Measurements from ENCODE around the gene OLFM1. TPM values are rescaled to one million over a fixed set of nuclear protein-coding genes. Genes with fewer than 3 reads are reported as not detected.

OLFM1 gene
- total RNA-seq, 1 experiment from 2014 or later = 3.5 TPM

DNA sequence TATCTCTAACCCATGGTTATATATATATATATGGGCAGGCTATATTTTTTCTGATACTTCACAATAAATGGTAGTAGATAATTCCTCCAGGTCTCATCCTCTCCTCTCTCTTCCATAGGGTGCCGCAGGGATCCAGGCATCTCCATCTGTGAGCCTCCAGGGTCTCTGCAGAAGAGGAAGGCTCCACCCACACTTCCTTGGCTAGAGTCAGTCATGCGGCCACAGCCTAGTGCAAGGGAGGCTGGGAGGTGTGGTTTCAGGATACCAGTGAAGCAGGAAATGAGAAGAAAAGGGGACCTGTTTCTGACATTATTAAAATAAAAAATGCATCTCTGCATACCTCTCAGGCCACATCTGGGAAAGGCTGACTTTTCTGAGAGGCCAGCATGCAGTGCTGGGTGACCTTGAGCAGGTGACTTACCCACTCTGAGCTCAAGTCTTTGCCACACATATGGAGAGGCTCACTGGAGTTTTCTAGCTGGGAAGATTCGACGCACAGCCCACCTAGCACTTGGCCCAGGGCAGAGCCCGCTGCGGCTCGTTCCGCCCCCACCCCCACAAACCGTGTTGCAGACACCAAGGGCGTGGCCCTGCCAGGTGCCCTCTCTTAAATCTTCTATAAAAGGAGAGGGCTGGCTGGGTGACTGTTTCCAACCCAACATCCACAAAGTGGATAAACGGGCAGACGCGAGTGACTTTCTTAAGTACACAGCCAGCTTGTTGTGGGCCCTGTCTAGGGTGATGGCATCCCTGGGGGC is 47.9 kb downstream of the OLFM1 start:
- no peak overlapping the region for H3K27ac ChIP-seq (ENCODE audit: low read depth, low read length)
- H3K9me2 ChIP-seq (ENCODE audit: insufficient read depth) = no peaks in the 10 kb centered on the region
- H3K79me2 ChIP-seq (ENCODE audit: insufficient read depth, low read length) = no peaks in the 10 kb centered on the region
- BruUV-seq (replicated peaks) = no TSS peak
- H3K9me3 ChIP-seq (ENCODE audit: control insufficient read depth in 1 of 2, insufficient read depth in 1 of 2, low read depth in 1 of 2, low read length in 2 of 2) = no peaks in the 10 kb centered on the region
- no peak overlapping the region for H3K4me3 ChIP-seq (replicated peaks in 1 of 2; ENCODE audit: low read depth in 1 of 2, low read length in 2 of 2)
- TF ChIP-seq EZH2 (IDR thresholded peaks at IDR 0.05) (no peak), ELF1 (IDR thresholded peaks at IDR 0.05; ENCODE audit: borderline replicate concordance, low read depth) (no peak), SIN3A (IDR thresholded peaks at IDR 0.05; ENCODE audit: low read depth) (no peak), EGR1 (IDR thresholded peaks at IDR 0.05; ENCODE audit: low read depth) (no peak), CTCF (IDR thresholded peaks at IDR 0.05 in 2 of 3, conservative IDR thresholded peaks at IDR 0.05 in 1 of 3; ENCODE audit: borderline replicate concordance in 1 of 3, insufficient read depth in 1 of 3, low read depth in 2 of 3, low read length in 2 of 3) (no peak), YY1 (IDR thresholded peaks at IDR 0.05; ENCODE audit: extremely low read depth, insufficient replicate concordance, low read depth, low read length) (no peak), ZFX (IDR thresholded peaks at IDR 0.05) (no peak), POLR2A (IDR thresholded peaks at IDR 0.05; ENCODE audit: borderline replicate concordance, extremely low read depth, insufficient read depth, insufficient read length) (no peak), SP1 (IDR thresholded peaks at IDR 0.05; ENCODE audit: low read depth) (no peak), CBX3 (IDR thresholded peaks at IDR 0.05; ENCODE audit: low read depth) (no peak), CEBPB (IDR thresholded peaks at IDR 0.05; ENCODE audit: low read depth) (no peak), ATF3 (IDR thresholded peaks at IDR 0.05) (no peak), POLR2AphosphoS5 (IDR thresholded peaks at IDR 0.05; ENCODE audit: low read depth, low read length) (no peak), REST (IDR thresholded peaks at IDR 0.05; ENCODE audit: low read depth) (no peak), SRF (IDR thresholded peaks at IDR 0.05; ENCODE audit: low read depth) (no peak), JUND (IDR thresholded peaks at IDR 0.05) (no peak), RAD21 (IDR thresholded peaks at IDR 0.05; ENCODE audit: low read depth) (no peak), ZBTB33 (IDR thresholded peaks at IDR 0.05; ENCODE audit: extremely low read depth, insufficient replicate concordance, low read length) (no peak), TCF7L2 (IDR thresholded peaks at IDR 0.05; ENCODE audit: borderline replicate concordance, extremely low read depth, insufficient read depth, insufficient read length) (no peak)
- no peak overlapping the region for H2AFZ ChIP-seq (ENCODE audit: low read depth, low read length, poor library complexity, severe bottlenecking)
- ChIA-PET CTCF (no interaction called here), RAD21 (ENCODE audit: low non-redundant PET in 1 of 2, low total read pairs in 2 of 2, uncharacterized antibody in 2 of 2, unreplicated experiment in 2 of 2) (no interaction called here), POLR2A (no interaction called here)
- no peaks in the 10 kb centered on the region for H4K20me1 ChIP-seq (ENCODE audit: insufficient read depth)
- H3K4me2 ChIP-seq (ENCODE audit: low read length) = no peak overlapping the region
- intact Hi-C loops (cut with micrococcal nuclease) = no loop called here
- no peaks in the 10 kb centered on the region for H3K36me3 ChIP-seq (ENCODE audit: control insufficient read depth in 1 of 2, insufficient read depth in 2 of 2, low read length in 2 of 2)
- peaks cover 12 to 17% of the 10 kb centered on the region in 2 experiments for H3K4me1 ChIP-seq (ENCODE audit: control insufficient read depth in 1 of 2, insufficient read depth in 2 of 2, low read length in 2 of 2)
- H3K27me3 ChIP-seq (ENCODE audit: insufficient read depth, low read length) = no peaks in the 10 kb centered on the region
- no peak overlapping the region for H3K9ac ChIP-seq (ENCODE audit: low read length)
- DNase-seq (ENCODE audit: low read depth, low spot score) (no peak), ATAC-seq (no peak)
